Measurements from ENCODE around the gene TBC1D2.

TBC1D2 gene

DNA sequence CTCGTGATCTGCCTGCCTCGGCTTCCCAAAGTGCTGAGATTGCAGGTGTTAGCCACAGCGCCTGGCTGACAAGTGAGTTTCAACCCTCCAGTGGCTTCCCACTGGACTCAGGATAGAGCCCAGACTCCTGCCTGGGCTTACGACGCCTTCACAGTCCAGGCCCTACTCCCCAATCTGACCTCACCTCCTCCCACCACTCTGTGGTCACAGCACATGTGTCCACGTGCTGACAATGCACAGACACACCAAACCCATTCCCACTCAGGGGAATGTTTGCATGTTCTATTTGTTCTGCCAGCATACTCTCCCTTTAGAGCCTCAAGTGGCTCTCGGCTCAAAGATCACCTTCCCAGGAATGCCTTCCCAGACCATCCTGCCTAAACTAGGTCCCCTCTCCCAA, 105.3 kb downstream of the TBC1D2 start:
- H3K36me3 ChIP-seq (ENCODE audit: control insufficient read depth, insufficient read depth, low read length) = no peaks in the 10 kb centered on the region
- no peak overlapping the region for H3K4me3 ChIP-seq (ENCODE audit: insufficient read depth, low read depth, low read length, poor library complexity, severe bottlenecking)
- DNase-seq = no peak
- no peak overlapping the region for H3K27ac ChIP-seq (ENCODE audit: insufficient read depth, low read length, poor library complexity, severe bottlenecking)
- H3K9me3 ChIP-seq (ENCODE audit: control insufficient read depth, low read length) = no peaks in the 10 kb centered on the region
- H3K4me1 ChIP-seq (ENCODE audit: control insufficient read depth, insufficient read depth, low read length, poor library complexity, severe bottlenecking) = no peaks in the 10 kb centered on the region
- H3K27me3 ChIP-seq (replicated peaks; ENCODE audit: control insufficient read depth, insufficient read depth, low read length, poor library complexity, severe bottlenecking) = no peaks in the 10 kb centered on the region

GRCh38 chr9:98149422-98149821, 106.0 kb downstream of the TBC1D2 start:
- Histone ChIP-seq H3K4me3 (ENCODE audit: insufficient read depth, low read depth, low read length, poor library complexity, severe bottlenecking) (no peak overlapping the region), H3K4me1 (ENCODE audit: control insufficient read depth, insufficient read depth, low read length, poor library complexity, severe bottlenecking) (no peaks in the 10 kb centered on the region), H3K27me3 (replicated peaks; ENCODE audit: control insufficient read depth, insufficient read depth, low read length, poor library complexity, severe bottlenecking) (no peaks in the 10 kb centered on the region), H3K9me3 (ENCODE audit: control insufficient read depth, low read length) (no peaks in the 10 kb centered on the region), H3K36me3 (ENCODE audit: control insufficient read depth, insufficient read depth, low read length) (no peaks in the 10 kb centered on the region), H3K27ac (ENCODE audit: insufficient read depth, low read length, poor library complexity, severe bottlenecking) (no peak overlapping the region)
- DNase-seq = no peak
